GM21390 (cell line): Measurements from ENCODE around the gene SOX6.
"Not testable (repeated sequence)": the region's sequence is repeated elsewhere in the genome, so short reads cannot be mapped to it uniquely, and the experiment has no call there.

Experiments used
- ATAC-seq: cut with Tn5 transposase; IDR thresholded peaks from one replicate; pipeline ENCODE4 v1.9.1; 2021; ENCODE audit not compliant: unreplicated experiment

Gene SOX6

DNA sequence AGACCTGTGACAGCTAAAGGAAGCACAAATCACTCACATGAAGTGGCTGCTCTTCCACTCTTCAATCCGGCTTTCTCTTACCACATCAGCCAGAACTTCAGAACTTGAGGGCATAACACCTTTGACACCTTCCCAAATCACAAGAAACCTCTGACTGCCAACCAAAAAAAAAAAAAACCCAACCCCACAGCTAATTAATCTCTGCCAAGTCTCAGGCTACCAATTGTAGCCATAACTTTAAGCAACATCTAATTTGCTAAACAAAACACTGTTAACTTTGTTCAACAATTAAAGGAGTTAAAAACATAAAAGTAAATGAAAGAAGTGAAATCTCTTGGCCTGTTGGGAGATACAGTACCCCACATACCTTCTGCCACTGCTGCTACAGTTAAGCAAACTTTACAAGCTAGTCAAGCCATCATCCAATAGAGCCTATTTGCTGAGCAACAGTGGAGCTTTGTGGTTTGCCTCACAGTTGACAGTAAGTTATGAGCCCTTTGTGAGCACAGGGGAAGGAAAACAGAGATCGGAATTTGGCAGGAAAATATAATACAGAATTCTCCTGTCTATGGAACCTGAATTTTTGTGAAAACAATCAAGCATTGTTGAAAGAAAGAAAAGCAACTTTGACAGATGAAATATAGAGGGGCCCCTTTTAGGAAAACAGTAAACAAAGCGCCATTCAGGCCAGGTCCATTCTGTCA lies at the start of gene SOX6:
Gene SOX6, minus strand, starts transcription at position 490 of the 704 bp plus-strand sequence. CDS start 15,298 bp downstream, outside the sequence.
- ATAC-seq = no peak

DNA sequence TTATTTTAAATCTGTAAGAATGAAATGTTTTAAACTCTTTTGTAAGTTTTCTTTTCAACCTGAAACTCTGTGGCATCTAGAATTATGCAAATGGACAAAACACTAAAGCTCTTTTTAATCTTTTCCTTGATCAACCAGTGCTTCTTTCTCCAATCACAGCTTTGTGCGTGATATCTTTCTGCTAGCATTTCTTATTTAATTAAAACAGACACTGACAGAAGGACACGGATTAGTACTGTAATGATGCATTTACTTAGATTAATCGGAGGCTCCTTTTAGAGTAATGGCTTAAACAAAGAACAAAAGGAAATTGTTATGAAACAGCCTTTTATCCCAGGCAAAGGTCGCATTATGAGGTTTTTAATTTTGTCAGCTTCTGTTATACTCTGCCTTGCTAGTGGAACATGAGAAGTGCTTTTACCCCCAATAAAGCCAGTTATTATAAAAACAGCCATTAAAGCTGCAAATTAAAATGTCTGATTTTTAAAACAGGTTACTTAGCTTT lies 48.5 kb upstream of the SOX6 start:
- no peak for ATAC-seq

DNA sequence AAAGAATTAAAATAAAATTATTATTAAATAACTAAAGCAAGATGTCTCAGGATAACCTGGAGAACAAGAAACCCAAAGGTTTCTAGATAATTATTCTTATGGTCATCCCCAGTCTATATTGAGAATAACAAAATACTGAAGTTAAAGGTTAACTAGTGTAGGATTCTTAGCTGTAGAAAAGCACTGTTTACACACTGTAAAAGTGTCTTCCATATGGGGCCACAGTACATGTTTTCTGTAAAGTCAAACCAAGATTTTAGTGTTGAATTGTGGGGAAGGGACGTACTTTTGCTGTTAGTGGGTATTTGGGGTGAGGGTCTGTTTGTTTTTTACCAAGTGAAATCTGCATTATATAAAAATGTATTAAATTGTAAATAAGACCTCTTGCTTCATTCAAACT lies 47.5 kb upstream of the SOX6 start:
- ATAC-seq = no peak

DNA sequence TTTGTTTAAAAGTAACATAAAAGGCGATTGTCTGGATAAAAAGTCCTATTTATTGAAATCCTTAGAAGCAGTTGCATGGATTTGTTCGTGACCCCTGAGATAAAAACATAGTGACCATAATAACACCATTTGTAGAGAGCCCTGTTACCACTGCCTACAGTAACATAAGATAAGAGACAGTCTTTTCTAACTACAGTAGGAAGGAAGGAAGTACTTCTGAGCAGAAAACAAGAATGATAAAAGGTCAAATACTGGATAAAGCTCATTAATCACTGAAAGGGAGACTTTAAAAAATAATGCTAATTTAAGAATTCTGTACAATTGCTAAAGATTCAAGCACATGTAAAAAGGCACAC lies 47.1 kb upstream of the SOX6 start:
- ATAC-seq = no peak

DNA sequence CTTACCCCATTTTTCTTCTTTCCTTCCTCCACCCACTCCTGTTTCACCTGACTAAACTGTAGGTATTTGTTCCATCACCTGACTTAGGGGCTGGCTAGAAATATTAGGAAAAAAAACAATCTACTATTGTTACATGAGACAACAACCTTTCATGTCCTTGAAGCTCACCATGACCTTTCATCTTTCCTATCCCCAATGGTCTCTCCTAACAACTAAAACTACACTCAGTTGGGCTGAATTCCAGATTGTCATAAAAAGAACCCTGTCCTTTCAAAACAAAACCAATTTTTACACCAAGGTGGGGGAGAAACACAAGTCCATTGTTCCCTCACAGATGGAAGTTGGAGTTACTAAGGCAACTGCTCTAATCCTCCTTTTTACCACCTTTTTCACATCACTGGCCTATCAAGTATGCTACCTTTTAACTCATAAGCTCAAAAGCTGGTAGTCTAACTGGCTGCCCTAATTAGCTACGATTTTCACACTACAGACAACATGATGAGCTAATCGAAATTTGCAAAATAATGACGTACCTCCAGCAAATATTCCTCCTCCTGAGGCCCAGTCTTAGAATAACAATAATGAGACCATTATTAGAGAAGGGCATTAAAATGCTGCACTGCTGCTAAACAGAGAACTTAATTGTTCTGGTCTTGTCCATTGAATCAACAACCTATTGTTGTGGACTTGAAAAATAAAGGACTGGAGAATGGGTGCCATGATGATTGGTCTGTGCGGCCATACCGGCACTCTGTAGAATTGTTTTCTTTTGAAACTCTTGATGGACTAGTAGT lies 46.5 kb upstream of the SOX6 start:
- no peak for ATAC-seq

DNA sequence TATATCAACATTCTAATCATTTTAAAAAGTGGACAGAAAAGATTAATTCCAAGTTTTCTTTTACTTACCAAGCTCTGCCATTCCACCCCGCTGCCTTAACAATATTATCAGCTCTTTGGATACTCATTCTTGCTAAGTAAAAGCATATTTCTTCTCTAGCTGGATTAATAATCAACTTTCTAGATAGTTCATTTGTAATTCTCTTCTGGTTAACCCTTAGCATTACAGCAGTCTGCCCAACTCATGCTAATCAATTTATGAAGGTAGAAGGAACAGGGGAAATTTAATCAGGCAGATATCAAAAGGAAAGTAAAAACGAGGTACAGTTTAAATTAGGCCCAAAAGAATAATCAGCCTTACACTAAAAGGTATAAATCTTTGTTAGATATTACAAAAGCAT lies 41.0 kb upstream of the SOX6 start:
- no peak for ATAC-seq

DNA sequence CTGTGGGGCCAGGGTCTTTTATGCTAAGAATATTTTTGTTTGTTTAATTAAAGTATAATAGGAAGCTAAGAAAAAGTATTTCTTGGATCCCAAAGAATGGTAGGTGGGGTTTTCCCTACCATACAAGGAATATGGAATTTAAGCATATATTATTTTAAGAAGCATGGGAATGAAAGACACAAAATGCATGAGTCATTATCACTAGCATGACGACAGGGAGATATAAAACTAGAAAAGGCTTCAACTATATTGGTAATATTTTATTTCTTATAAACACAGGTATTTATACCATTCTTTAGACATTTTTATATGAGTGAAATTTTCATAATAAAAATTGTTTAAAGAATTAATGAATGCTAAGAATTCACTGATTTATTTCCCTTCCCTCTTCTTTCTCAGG lies 39.3 kb upstream of the SOX6 start:
- ATAC-seq = no peak

DNA sequence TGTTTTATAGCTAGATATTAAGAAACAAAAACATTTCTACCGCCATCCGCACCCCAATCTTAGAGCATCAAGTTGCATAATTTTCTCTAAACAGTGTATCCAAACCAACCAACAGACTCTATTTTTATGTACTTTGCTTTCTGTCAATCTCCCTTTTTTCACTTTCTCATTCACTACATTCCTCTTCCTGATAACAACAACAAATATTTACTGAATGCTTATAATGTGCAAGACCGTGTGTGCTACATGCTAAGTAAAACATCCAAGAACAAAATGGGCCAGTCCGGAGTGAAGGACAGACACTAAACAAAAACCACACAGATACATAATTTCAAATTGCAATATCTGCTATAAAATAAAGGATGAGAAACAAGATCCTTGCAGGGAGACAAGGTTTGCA lies 38.6 kb upstream of the SOX6 start:
- no peak for ATAC-seq

DNA sequence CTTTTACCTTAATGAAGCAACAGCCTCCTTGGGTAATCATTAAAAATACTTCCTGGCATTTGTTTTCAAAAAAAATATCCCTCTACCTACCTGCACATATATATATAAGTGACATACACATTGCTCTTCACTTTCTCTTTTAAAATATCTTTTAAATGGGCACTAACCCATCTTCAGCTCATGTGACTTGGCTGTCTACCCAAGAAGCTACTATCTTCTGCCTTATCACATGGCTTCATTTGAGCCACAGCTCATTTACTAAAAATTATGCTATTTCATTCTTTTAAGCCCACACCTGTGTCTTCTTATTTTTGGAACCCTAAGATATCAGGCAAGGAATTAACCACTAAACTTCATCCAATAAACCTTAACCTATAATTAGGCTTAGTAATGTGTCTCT lies 37.0 kb upstream of the SOX6 start:
- ATAC-seq = no peak

DNA sequence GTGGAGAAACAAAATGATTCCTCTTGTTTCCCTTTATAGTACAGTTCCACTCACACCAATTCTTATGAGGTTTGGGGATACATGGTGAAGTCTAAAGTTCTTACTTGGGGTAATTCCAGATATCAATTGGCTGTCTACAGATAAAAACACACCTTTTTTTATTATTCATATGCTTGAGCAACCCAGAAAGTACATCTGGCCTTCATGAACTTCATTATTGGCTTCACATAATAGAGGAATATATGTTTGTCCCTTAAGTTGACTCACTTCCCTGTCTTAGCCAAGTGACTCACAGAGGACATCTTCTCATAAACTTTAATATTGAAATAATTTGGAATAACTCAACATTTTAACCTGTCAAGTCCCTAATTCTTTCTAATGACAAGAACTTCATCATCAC lies 36.3 kb upstream of the SOX6 start:
- ATAC-seq = no peak

DNA sequence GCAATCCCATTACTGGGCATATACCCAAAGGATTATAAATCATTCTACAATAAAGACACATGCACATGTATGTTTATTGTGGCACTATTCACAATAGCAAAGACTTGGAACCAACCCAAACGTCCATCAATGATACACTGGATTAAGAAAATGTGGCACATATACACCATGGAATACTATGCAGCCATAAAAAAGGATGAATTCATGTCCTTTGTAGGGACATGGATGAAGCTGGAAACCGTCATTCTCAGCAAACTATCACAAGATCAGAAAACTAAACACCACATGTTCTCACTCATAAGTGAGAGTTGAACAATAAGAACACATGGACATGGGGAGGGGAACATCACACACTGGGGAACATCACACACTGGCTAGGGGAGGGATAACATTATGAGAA lies 34.5 kb upstream of the SOX6 start:
- ATAC-seq = not testable (repeated sequence)

DNA sequence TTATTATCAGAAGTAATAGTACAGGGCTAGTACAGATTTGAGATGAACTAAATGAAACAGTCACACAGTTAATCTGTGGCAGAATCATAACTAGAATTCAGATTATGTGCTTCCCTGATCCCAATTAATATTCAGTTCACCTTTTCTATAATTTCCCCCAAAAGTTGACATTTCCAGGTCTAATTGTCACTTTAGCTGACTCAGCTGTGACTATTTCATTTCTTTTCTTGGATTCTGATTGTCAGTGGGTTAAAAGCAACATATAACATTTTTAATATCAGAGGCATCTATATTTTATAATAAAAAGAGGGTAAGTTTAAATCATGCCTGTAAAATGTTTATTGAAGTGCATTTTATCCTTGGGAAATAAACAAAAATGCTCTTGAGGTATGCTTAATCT lies 28.8 kb upstream of the SOX6 start:
- ATAC-seq = no peak

DNA sequence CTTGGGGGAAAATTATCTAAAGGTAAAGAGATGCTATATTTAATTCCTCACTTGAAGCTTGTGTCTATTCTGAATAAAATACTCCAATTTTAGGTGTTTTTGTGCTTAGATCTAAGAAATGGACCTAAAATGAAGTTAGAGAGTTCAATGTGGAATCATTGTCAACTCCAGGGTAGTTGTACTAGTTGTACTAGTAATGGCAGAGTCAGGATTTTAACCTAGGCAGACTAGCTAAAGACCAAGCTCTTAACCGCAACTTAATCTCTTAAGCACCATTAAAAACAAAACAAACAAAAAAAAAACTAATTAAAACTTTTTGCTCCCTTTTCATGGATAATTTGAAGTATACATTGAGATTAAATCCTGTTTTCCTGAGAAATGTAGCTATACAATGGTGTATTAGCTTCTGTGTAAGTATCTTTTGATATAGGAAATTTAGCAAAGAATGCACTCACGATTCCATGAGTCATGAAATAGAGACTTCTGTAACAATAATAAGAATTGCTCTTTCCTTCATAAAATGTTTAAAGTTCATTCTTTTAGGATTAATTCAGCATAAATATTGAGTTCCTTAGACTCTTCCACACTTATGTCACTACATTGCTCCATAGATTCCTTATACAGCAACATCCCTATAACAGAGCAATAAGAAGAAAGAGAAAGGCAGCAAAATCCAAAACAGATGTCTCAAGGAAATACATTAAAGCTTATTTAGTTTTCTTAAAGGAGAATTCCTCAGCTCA lies 26.5 kb upstream of the SOX6 start:
- ATAC-seq = no peak

DNA sequence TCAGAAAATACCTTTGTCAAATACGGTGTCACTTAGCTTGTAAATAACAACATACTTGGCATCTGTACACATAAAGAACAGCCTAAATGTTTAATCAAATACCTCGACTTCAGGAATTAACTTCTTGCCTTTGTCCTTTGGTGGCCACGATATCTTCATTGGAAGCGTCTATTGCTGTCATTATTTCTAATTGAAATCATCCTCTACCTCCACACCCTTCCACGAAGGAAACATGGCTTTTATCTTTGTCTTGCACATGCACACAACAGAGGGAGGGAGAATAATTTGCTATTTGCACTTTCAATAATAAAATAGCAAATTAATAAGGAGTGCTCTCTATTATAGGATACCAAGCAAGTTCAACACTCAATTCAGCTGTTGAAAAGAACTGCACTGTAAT lies 25.8 kb upstream of the SOX6 start:
- ATAC-seq = no peak

DNA sequence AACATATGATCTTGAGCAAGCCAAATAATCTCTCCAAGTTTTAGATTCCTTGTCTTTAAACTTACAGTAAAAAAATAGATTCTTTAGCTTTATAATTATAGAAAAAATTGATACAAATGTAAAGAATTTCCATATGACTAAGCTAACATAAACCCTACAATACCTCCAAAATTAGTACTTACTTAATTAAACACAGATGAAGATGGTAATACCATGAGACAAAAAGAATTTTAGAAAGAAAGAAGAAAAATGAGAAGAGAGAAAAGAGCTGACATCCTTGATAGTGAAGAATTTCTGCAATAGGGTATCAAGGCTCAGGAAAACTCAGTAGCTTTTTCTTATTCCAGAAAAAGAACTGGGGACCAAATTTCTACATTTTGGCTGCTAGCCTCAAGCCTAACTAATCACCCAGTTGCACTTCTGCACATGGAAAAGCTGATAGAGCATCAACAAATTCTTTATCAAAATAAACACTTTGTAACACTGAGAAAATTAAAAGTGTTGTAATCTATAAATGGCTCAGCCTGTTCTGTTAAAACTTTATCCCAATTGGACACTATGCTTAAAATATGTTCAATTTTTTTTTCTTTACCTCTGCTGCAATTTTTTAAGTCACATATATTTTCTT lies 24.7 kb upstream of the SOX6 start:
- no peak for ATAC-seq

DNA sequence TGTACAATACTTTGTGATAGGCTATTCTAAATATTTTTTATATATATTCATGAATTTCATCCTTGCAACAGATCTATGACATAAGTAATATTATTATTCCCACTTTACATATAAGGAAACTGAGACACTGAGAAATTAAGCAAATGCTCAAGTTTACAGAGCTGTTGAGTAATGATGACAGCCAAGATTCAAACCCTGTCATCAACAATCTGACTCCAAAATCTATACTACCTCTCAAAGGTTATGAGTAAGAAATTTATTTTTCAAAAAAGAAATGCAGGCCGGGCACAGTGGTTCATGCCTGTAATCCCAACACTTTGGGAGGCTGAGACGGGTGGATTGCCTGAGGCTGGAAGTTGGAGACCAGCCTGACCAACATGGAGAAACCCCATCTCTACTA lies 22.6 kb upstream of the SOX6 start:
- ATAC-seq = no peak

DNA sequence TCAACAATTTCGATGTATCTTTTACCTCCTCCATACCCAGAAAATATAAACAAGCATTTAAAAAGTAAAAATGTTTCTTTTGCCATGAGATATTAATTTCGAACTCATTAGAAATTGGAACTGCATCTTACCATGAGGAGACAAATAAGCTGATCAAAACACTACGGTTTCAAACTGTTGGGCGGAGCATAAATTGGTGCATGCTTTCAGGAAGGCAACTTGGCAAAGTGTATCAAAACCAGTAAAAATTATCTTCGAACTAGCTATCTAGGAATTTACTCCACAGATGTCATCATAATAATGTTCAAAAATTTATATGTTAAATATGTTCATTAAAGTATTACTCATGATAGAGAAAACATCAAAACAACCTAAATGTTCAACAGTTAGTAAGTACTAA lies 21.4 kb upstream of the SOX6 start:
- ATAC-seq = no peak

DNA sequence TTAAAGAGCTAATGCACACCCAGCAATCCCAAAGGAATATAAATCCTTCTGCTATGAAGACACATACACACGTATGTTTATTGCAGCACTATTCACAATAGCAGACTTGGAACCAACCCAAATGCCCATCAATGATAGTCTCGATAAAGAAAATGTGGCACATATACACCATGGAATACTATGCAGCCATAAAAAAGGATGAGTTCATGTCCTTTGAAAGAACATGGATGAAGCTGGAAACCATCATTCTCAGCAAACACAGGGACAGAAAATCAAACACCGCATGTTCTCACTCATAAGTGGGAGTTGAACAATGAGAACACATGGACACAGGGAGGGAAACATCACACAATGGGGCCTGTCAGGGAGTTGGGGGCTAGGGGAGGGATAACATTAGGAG lies 19.3 kb upstream of the SOX6 start:
- ATAC-seq = not testable (repeated sequence)

DNA sequence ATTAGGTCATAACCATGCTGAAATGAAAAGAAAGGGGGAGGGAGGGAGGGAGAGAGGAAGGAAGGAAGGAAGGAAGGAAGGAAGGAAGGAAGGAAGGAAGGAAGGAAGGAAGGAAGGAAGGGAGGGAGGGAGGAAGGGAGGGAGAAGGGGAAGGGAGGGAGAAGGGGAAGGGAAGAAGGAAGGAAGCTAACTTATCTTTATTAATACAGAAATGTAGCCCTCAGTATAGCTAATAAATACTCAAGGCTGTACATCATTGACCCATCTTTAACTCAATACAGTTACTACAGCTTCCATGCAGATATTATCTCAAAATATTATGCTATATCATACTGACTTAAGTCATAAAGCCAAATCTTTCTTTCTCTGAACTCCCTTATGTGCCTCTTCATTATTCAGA lies 17.4 kb upstream of the SOX6 start:
- ATAC-seq = no peak

DNA sequence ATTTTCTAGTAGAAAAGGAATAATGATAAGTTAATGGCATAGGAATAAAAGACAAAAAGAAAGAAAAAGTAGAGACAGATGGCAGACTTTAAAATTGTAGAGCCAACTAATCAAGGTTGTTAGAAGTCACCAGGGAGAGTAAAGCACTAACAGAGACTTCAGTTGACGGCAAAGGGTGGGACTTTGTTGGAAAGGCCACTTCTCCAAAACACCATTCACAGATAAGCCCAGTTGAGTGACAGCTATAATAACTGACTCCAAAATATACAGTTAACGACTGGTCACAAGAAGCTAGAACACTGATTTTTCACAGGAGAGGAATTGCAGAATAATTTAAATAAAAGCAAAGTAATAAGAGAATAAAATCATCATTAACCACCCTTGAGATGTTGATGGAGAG lies 16.0 kb upstream of the SOX6 start:
- no peak for ATAC-seq

DNA sequence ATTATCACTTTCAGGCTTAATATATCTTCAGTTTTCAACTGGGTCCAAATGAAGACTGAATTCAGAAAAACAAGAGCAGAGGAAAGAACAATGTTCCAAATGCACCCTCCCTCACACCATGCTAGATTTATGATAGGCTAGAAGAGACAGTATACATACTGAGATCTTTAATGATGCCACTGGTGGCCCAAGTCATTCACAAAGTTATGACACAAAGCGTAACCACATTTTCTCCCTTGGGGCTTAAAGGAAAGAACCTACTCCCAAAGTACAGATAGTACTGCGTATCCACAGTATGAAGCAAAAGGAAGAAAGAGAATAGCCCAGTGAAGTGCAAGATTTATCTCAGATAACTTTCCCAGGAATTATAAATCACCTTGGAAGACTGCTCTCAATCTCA lies 10.9 kb upstream of the SOX6 start:
- ATAC-seq = no peak
